Endothelial cell of umbilical vein (primary cell): Measurements from ENCODE around the gene SIPA1. TPM values are rescaled to one million over a fixed set of nuclear protein-coding genes. Genes with fewer than 3 reads are reported as not detected.
A peak's percentile ranks its signal among the peaks of the same experiment; 100 is the strongest.

Experiments used
- BruUV-seq: library from RNA; stranded (reverse); fragments of 400-500 nt; replicated peaks from 2 replicates; lab custom pipeline; 2021; lab: Mats Ljungman, UMichigan
- CTCF ChIA-PET: fragments of 300-600, 350-600 bp; sonication (Branson Sonifier 250); formaldehyde crosslinking; loops from one replicate; lab custom pipeline; 2021; ENCODE audit warnings: antibody characterized with exemption, inconsistent platforms; lab: Charles Lee
- POLR2A ChIA-PET: fragments of 300-600, 350-600 bp; sonication (Branson Sonifier 250); formaldehyde crosslinking; loops from one replicate; lab custom pipeline; 2021; ENCODE audit warnings: antibody characterized with exemption, inconsistent platforms; lab: Charles Lee
- DNase-seq: peaks from one replicate; pipeline ENCODE4 v3.0.0-alpha.2; 2011; ENCODE audit warnings: low read depth, low spot score
- FAIRE-seq: peaks from 2 replicates; lab custom pipeline; 2011; peaks lifted over from hg19 to GRCh38; lab: Jason Lieb, UNC
- H2AFZ ChIP-seq: 2 replicates; pipeline ENCODE4 v1.6.0; 2012; ENCODE audit warnings: low read depth, low read length, control low read depth, inconsistent platforms
- H3K27ac ChIP-seq: 2 replicates; pipeline ENCODE4 v1.5.1; 2011; ENCODE audit warnings: low read depth, mild to moderate bottlenecking, control low read depth, low read length, moderate library complexity; ENCODE audit not compliant: insufficient read depth
- H3K27me3 ChIP-seq, 2 experiments: 2 replicates each; pipeline versions ENCODE4 v1.6.0 to v1.6.1; 2011; ENCODE audit warnings: low read length in 2 of 2, mixed read lengths in 1 of 2; ENCODE audit not compliant: control insufficient read depth in 2 of 2, insufficient read depth in 2 of 2
- H3K36me3 ChIP-seq, 2 experiments: 2 replicates in 1 of 2; 3 replicates in 1 of 2; pipeline ENCODE4 v1.5.1; 2011; ENCODE audit warnings: low read length in 2 of 2, mild to moderate bottlenecking in 1 of 2, moderate library complexity in 1 of 2; ENCODE audit not compliant: control insufficient read depth in 2 of 2, insufficient read depth in 2 of 2; ENCODE audit errors: extremely low read depth in 1 of 2
- H3K4me1 ChIP-seq: 3 replicates; pipeline ENCODE4 v1.5.1; 2011; ENCODE audit warnings: mild to moderate bottlenecking, low read length; ENCODE audit not compliant: control insufficient read depth, insufficient read depth; ENCODE audit errors: extremely low read depth
- H3K4me2 ChIP-seq: 2 replicates; pipeline ENCODE4 v1.6.1; 2011; ENCODE audit warnings: low read length, control low read depth, mixed read lengths; ENCODE audit not compliant: insufficient read depth
- H3K4me3 ChIP-seq, 3 experiments: fragments of 200-600 bp in 1 of 3; sonication (generic), shearing (Covaris generic) in 1 of 3; replicated peaks in 1 of 3; 2 replicates each; pipeline ENCODE4 v1.5.1; 2011 to 2016; ENCODE audit warnings: control low read depth in 3 of 3, low read length in 3 of 3, mild to moderate bottlenecking in 2 of 3, inconsistent platforms in 1 of 3, low read depth in 1 of 3, moderate library complexity in 1 of 3; ENCODE audit not compliant: insufficient read depth in 1 of 3
- H3K79me2 ChIP-seq: 2 replicates; pipeline ENCODE4 v1.6.0; 2012; ENCODE audit warnings: low read length, inconsistent platforms; ENCODE audit not compliant: control insufficient read depth, insufficient read depth
- H3K9ac ChIP-seq: replicated peaks from 2 replicates; pipeline ENCODE3; 2011; ENCODE audit warnings: low read length, control low read depth; ENCODE audit not compliant: insufficient read depth; ENCODE audit errors: extremely low read depth
- H3K9me1 ChIP-seq: replicated peaks from 3 replicates; pipeline ENCODE4 v1.6.0; 2011; ENCODE audit warnings: mild to moderate bottlenecking, low read length; ENCODE audit not compliant: control insufficient read depth, insufficient read depth; ENCODE audit errors: extremely low read depth
- H3K9me3 ChIP-seq: replicated peaks from 2 replicates; pipeline ENCODE4 v1.5.1; 2012; ENCODE audit warnings: low read length, inconsistent platforms; ENCODE audit not compliant: control insufficient read depth, insufficient read depth
- H4K20me1 ChIP-seq: replicated peaks from 2 replicates; pipeline ENCODE3; 2011; ENCODE audit warnings: mild to moderate bottlenecking, low read length; ENCODE audit not compliant: control insufficient read depth, insufficient read depth; ENCODE audit errors: extremely low read depth
- FOS ChIP-seq: IDR thresholded peaks from 2 replicates; pipeline ENCODE4 v1.6.1; 2011; ENCODE audit warnings: mild to moderate bottlenecking, low read length, moderate library complexity, borderline replicate concordance; ENCODE audit not compliant: insufficient read depth
- GATA2 ChIP-seq: IDR thresholded peaks from 2 replicates; pipeline ENCODE4 v1.7.0; 2011; ENCODE audit warnings: low read depth, mild to moderate bottlenecking, moderate library complexity, mixed read lengths, low read length; ENCODE audit not compliant: insufficient read length, insufficient read depth
- MYC ChIP-seq: IDR thresholded peaks from one replicate; pipeline ENCODE4 v1.6.1; 2011; ENCODE audit warnings: mild to moderate bottlenecking, low read depth, low read length
- dilution Hi-C: fragments of 300-500 bp; cut with MboI; formaldehyde crosslinking; loops from one replicate; pipeline ENCODE4 v1.15.0; 2019; ENCODE audit warnings: low sequenced_read_pairs; ENCODE audit not compliant: extremely low pct_ligation_motif_present
- intact Hi-C: fragments of 100-400 bp; cut with micrococcal nuclease; formaldehyde crosslinking; loops from one replicate; pipeline ENCODE4 v1.10.0; 2022
- polyA plus RNA-seq, 4 experiments: library from polyadenylated mRNA; depleted of rRNA in 3 of 4; stranded (reverse) in 3 of 4; unstranded in 1 of 4; fragments of >200 nt; gene quantifications; 2 replicates each; pipeline versions ENCODE4 v1.2.1 to v1.2.3, GENCODE V29; 2011 to 2012; ENCODE audit warnings: missing spikeins in 1 of 4
- total RNA-seq: library from RNA; stranded (reverse); gene quantifications from 2 replicates; pipeline ENCODE4 v1.2.3, GENCODE V29; 2021
- TF ChIP-seq, protein P1 (sequence below), 2 donors: IDR thresholded peaks; 1 replicate in 1 of 2; 2 replicates in 1 of 2; pipeline ENCODE4 v1.5.1; 2011; ENCODE audit warnings: low read length in 2 of 2, mild to moderate bottlenecking in 2 of 2, moderate library complexity in 2 of 2, control low read depth in 1 of 2, inconsistent platforms in 1 of 2, low read depth in 1 of 2; ENCODE audit not compliant: insufficient read depth in 1 of 2; ENCODE audit errors: extremely low read depth in 1 of 2

The SIPA1 gene
- total and polyA plus RNA-seq, 2 donors (not counting 3 experiments of a cell fraction or from before 2014, with no cell fraction given): 67.5 to 119 TPM

DNA sequence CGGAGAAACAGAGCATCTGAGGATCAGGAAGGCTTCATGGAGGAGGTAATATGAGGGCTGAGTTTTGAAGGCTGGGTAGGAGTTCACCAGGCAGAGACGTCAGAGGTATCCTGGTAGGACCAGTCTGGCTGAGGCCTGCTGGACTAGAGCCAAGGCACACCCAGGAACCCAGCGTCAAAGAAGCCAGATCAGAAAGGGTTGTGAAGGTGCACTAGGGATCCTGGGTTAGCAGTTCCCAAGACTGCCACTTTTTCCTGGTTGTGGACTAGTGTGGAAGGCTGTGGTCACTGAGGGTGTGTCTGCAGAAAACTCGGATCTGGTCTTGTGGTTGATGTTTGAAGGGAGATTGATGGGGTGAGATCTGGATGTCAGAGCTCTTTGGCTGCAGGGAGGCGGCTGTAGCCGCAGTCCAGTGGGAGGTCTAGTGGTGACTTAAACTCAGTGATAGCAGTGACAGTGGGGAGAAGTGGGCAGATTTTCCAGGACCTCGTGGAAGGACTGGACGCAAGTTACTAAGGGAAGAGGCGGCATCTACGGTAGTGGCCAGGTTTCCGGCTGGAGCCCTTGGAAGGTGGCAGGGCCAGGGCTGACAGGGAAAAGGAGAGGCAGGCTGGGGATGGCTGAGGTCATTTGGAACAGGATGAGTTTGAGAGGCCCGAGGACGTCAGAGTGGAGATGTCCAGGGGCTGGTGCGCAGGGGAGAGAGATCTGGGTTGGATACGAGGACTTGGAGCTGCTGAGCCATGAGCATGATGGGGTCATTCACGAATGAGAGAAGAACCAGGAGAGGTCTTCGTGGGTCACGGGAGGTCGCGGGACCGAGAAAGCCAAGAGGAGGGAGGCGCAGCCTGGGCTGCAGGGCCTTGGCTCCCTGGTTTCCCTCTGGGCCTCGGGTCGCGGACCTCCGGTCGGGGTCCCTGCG is 13.9 kb downstream of the SIPA1 start:
- Histone ChIP-seq H3K4me2 (peak overlapping the region; percentile 32), H3K9me3 (no peaks in the 10 kb centered on the region), H3K79me2 (no peaks in the 10 kb centered on the region), H4K20me1 (no peaks in the 10 kb centered on the region), H3K27me3 (no peaks in the 10 kb centered on the region), H2AFZ (no peak overlapping the region), H3K4me3 (peak overlapping the region in 1 of 3 experiments; percentile 49), H3K27ac (peak overlapping the region; percentile 95), H3K36me3 (peaks cover 0 to 40% of the 10 kb centered on the region in 2 experiments), H3K9me1 (no peaks in the 10 kb centered on the region), H3K9ac (peak overlapping the region; percentile 67), H3K4me1 (peaks cover 23% of the 10 kb centered on the region)
- dilution Hi-C loops (no loop called here), intact Hi-C loops (loop anchor here (1.0 to 2.0 kb wide), 3 partner anchors 15 to 207 kb away; partner anchors contain the start of genes CFL1 and ZNRD2)
- DNase-seq: no peak
- peak; percentile 68 for FAIRE-seq
- TF ChIP-seq FOS (no peak), MYC (no peak), GATA2 (no peak)
- TF ChIP-seq, protein P1, sequence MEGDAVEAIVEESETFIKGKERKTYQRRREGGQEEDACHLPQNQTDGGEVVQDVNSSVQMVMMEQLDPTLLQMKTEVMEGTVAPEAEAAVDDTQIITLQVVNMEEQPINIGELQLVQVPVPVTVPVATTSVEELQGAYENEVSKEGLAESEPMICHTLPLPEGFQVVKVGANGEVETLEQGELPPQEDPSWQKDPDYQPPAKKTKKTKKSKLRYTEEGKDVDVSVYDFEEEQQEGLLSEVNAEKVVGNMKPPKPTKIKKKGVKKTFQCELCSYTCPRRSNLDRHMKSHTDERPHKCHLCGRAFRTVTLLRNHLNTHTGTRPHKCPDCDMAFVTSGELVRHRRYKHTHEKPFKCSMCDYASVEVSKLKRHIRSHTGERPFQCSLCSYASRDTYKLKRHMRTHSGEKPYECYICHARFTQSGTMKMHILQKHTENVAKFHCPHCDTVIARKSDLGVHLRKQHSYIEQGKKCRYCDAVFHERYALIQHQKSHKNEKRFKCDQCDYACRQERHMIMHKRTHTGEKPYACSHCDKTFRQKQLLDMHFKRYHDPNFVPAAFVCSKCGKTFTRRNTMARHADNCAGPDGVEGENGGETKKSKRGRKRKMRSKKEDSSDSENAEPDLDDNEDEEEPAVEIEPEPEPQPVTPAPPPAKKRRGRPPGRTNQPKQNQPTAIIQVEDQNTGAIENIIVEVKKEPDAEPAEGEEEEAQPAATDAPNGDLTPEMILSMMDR (IDR thresholded peaks at IDR 0.05; ENCODE audit: extremely low read depth in 1 of 2, insufficient read depth in 1 of 2, low read depth in 1 of 2, low read length in 2 of 2): no peak
- BruUV-seq: no TSS peak
- ChIA-PET POLR2A (interaction anchor here (1.0 to 3.9 kb wide), 3 partner anchors 9 to 14 kb away, joined by 3 to 19 read pairs (median 9); partner anchors contain the start of genes RELA and SIPA1), CTCF (interaction anchor here (0.7 to 8.0 kb wide), 4 partner anchors 11 to 128 kb away, joined by 3 to 44 read pairs (median 10); partner anchors contain the start of genes AP5B1, RELA and SIPA1)
